HepG2 (cell line): Measurements from ENCODE around the gene ARPC1B. TPM values are rescaled to one million over a fixed set of nuclear protein-coding genes. Genes with fewer than 3 reads are reported as not detected.

Experiments
- ARHGAP35 ChIP-seq: sonication (generic); formaldehyde crosslinking; IDR thresholded peaks from 2 replicates; pipeline ENCODE4 v1.9.0; 2022; ENCODE audit warnings: mild to moderate bottlenecking, inconsistent platforms, moderate library complexity, missing genetic modification reagents, borderline replicate concordance
- BHLHE40 ChIP-seq: IDR thresholded peaks from 2 replicates; pipeline ENCODE4 v1.6.1; 2011; ENCODE audit warnings: low read length, improper control_type of control experiment
- CBFB ChIP-seq: sonication (generic); formaldehyde crosslinking; IDR thresholded peaks from 2 replicates; pipeline ENCODE4 v1.4.0; 2020; ENCODE audit warnings: missing genetic modification reagents
- CENPX ChIP-seq: sonication (generic); formaldehyde crosslinking; IDR thresholded peaks from 2 replicates; pipeline ENCODE4 v1.9.0; 2021; ENCODE audit warnings: mild to moderate bottlenecking, missing genetic modification reagents, moderate library complexity
- CHCHD3 ChIP-seq: sonication (generic); formaldehyde crosslinking; IDR thresholded peaks from 2 replicates; pipeline ENCODE4 v1.8.0; 2022; ENCODE audit warnings: mild to moderate bottlenecking, missing genetic modification reagents, moderate library complexity
- CSRNP2 ChIP-seq: sonication (generic); formaldehyde crosslinking; conservative IDR thresholded peaks from 2 replicates; pipeline ENCODE4 v1.8.0; 2022; ENCODE audit warnings: low read depth, missing genetic modification reagents
- DMAP1 ChIP-seq: IDR thresholded peaks from 2 replicates; pipeline ENCODE4 v1.6.1; 2016
- GMEB2 ChIP-seq: IDR thresholded peaks from 2 replicates; pipeline ENCODE4 v1.6.1; 2016; ENCODE audit warnings: missing biosample characterization, missing genetic modification reagents, low read depth
- HDAC1 ChIP-seq: sonication (generic); formaldehyde crosslinking; IDR thresholded peaks from 2 replicates; pipeline ENCODE4 v1.5.1; 2020; ENCODE audit warnings: mild to moderate bottlenecking, missing genetic modification reagents
- HNF1B ChIP-seq: sonication (generic); formaldehyde crosslinking; IDR thresholded peaks from 2 replicates; pipeline ENCODE4 v1.5.1; 2020; ENCODE audit warnings: mild to moderate bottlenecking, moderate library complexity, missing genetic modification reagents
- MED8 ChIP-seq: sonication (generic); formaldehyde crosslinking; IDR thresholded peaks from 2 replicates; pipeline ENCODE4 v1.8.1; 2023; ENCODE audit warnings: mild to moderate bottlenecking, missing genetic modification reagents; ENCODE audit not compliant: insufficient replicate concordance
- NCOA2 ChIP-seq: sonication (generic); formaldehyde crosslinking; IDR thresholded peaks from 2 replicates; pipeline ENCODE4 v1.8.0; 2022; ENCODE audit warnings: inconsistent platforms
- PAX8 ChIP-seq: sonication (generic); formaldehyde crosslinking; IDR thresholded peaks from 2 replicates; pipeline ENCODE4 v1.8.0; 2022; ENCODE audit warnings: mild to moderate bottlenecking, missing genetic modification reagents, borderline replicate concordance
- RBAK ChIP-seq: sonication (generic); formaldehyde crosslinking; IDR thresholded peaks from 2 replicates; pipeline ENCODE4 v1.5.1; 2020; ENCODE audit warnings: mild to moderate bottlenecking, missing genetic modification reagents
- SALL1 ChIP-seq: sonication (generic); formaldehyde crosslinking; IDR thresholded peaks from 2 replicates; pipeline ENCODE4 v1.8.0; 2022; ENCODE audit warnings: mild to moderate bottlenecking, missing genetic modification reagents
- STAG1 ChIP-seq: sonication (generic); formaldehyde crosslinking; IDR thresholded peaks from 2 replicates; pipeline ENCODE4 v1.4.0; 2020; ENCODE audit warnings: missing genetic modification reagents
- TBP ChIP-seq: sonication (generic); formaldehyde crosslinking; IDR thresholded peaks from 2 replicates; pipeline ENCODE4 v1.5.0; 2020; ENCODE audit warnings: missing genetic modification reagents
- ZC3H13 ChIP-seq: sonication (generic); formaldehyde crosslinking; IDR thresholded peaks from 2 replicates; pipeline ENCODE4 v1.8.1; 2023; ENCODE audit warnings: mild to moderate bottlenecking, missing genetic modification reagents, moderate library complexity
- ZC3H4 ChIP-seq: sonication (generic); formaldehyde crosslinking; IDR thresholded peaks from 2 replicates; pipeline ENCODE4 v1.4.0; 2020; ENCODE audit warnings: missing genetic modification reagents, borderline replicate concordance
- ZMYM3 ChIP-seq: sonication (generic); formaldehyde crosslinking; IDR thresholded peaks from 2 replicates; pipeline ENCODE4 v1.5.1; 2020; ENCODE audit warnings: mild to moderate bottlenecking, missing genetic modification reagents
- ZNF136 ChIP-seq: sonication (generic); formaldehyde crosslinking; IDR thresholded peaks from 2 replicates; pipeline ENCODE4 v1.8.1; 2022; ENCODE audit warnings: low read depth, mild to moderate bottlenecking, moderate library complexity, missing genetic modification reagents
- ZNF20 ChIP-seq: sonication (generic); formaldehyde crosslinking; IDR thresholded peaks from 2 replicates; pipeline ENCODE4 v1.4.0; 2020; ENCODE audit warnings: mild to moderate bottlenecking, moderate library complexity, missing genetic modification reagents
- ZNF276 ChIP-seq: sonication (generic); formaldehyde crosslinking; IDR thresholded peaks from 2 replicates; pipeline ENCODE4 v1.4.0; 2020; ENCODE audit warnings: mild to moderate bottlenecking, low read depth, missing genetic modification reagents
- ZNF335 ChIP-seq: sonication (generic); formaldehyde crosslinking; IDR thresholded peaks from 2 replicates; pipeline ENCODE4 v1.4.0; 2020; ENCODE audit warnings: missing genetic modification reagents
- ZNF44 ChIP-seq: sonication (generic); formaldehyde crosslinking; IDR thresholded peaks from 2 replicates; pipeline ENCODE4 v1.5.1; 2020; ENCODE audit warnings: mild to moderate bottlenecking, missing genetic modification reagents
- ZNF7 ChIP-seq: IDR thresholded peaks from 2 replicates; pipeline ENCODE4 v1.6.1; 2016; ENCODE audit warnings: missing biosample characterization, missing genetic modification reagents
- polyA plus RNA-seq, 8 experiments: library from polyadenylated mRNA; depleted of rRNA in 3 of 8; stranded (reverse) in 7 of 8; unstranded in 1 of 8; fragments of >200 nt; fragmentation: Illumina TruSeq in 4 of 8; extraction: Trizol in 4 of 8; gene quantifications; 2 replicates each; pipeline versions ENCODE4 v1.2.1 to v1.2.3, GENCODE V29; 2011 to 2016; ENCODE audit warnings: low read depth in 4 of 8, missing spikeins in 1 of 8, mixed read lengths in 1 of 8; ENCODE audit not compliant: insufficient read depth in 1 of 8
- total RNA-seq, 5 experiments: library from RNA; depleted of rRNA; stranded (reverse); fragments of >200 nt; fragmentation: Illumina TruSeq; extraction: Trizol; gene quantifications; 2 replicates each; pipeline ENCODE4 v1.2.3, GENCODE V29; 2016; ENCODE audit warnings: low read depth in 1 of 5

The ARPC1B gene
- total and polyA plus RNA-seq, 2 of the 13 experiments (the other 11 are each of a cell fraction or from before 2014, with no cell fraction given): 72.9 to 89.1 TPM

- TF ChIP-seq ZC3H13 (CRISPR knock-in tag) (no peak), CENPX (CRISPR knock-in tag) (no peak), MED8 (CRISPR knock-in tag) (no peak), ZNF136 (no peak), RBAK (CRISPR knock-in tag) (no peak), PAX8 (CRISPR knock-in tag) (no peak), GMEB2 (no peak), CHCHD3 (CRISPR knock-in tag) (no peak), ZMYM3 (peak; percentile 77; the same call in 1 of the 2 replicates), ZNF276 (CRISPR knock-in tag) (no peak), STAG1 (CRISPR knock-in tag) (peak; percentile 76), SALL1 (CRISPR knock-in tag) (peak; percentile 16; the same call in 1 of the 2 replicates), ZNF44 (CRISPR knock-in tag) (no peak), TBP (no peak), CSRNP2 (no peak), ZC3H4 (no peak), ZNF7 (CRISPR knock-in tag) (no peak), ZNF335 (CRISPR knock-in tag) (0 out of 2 replicates have a peak, but pooled peaks have one; percentile 31), BHLHE40 (no peak), ARHGAP35 (CRISPR knock-in tag) (no peak), DMAP1 (no peak), HNF1B (CRISPR knock-in tag) (0 out of 2 replicates have a peak, but pooled peaks have one; percentile 35), NCOA2 (no peak), HDAC1 (no peak), ZNF20 (CRISPR knock-in tag) (no peak), CBFB (CRISPR knock-in tag) (no peak)
Measured at GRCh38 chr7:99386584-99387238, 12.2 kb downstream of the ARPC1B start (continued).
